Stimulated activated CD8-positive, alpha-beta memory T cell treated with anti-CD3 and anti-CD28 coated beads, Interleukin-7, amount 100 ng/mL, for 24 hours (primary cell): ENCODE measurements around the gene CCL14.
"Not testable (repeated sequence)": the region's sequence is repeated elsewhere in the genome, so short reads cannot be mapped to it uniquely, and the experiment has no call there.

Experiments
- DNase-seq: peaks from one replicate; pipeline ENCODE4 v3.0.0-alpha.2; 2020; ENCODE audit warnings: low read depth

Gene CCL14

DNA sequence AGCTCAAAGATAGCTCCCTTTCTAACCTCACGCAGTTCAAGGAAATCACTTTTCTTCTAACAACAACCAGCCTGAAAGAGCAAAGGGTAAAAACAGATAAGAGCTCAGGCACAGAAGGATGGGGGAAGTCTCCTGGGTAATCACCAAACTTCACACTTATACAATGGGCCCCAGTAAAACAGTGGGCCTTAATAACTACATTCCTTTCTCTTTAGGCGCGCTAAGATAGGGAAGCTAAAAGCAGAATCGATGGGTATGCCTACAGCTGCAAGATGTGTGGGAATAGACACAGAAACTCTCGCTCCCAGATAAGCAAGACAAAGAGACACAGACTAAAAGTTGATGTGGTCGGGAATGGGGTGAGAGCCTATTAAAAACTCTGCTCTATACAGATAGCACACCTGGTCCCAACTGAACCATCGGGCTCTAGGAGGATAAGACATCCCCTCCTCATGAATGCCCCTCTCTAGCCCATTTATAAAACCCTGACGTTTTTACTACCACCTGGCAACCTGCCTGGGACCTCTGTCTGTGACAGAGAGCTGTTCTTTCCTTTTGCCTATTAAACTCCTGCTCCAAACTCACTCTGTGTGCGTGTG, 43.8 kb downstream of the CCL14 start:
- no peak for DNase-seq

DNA sequence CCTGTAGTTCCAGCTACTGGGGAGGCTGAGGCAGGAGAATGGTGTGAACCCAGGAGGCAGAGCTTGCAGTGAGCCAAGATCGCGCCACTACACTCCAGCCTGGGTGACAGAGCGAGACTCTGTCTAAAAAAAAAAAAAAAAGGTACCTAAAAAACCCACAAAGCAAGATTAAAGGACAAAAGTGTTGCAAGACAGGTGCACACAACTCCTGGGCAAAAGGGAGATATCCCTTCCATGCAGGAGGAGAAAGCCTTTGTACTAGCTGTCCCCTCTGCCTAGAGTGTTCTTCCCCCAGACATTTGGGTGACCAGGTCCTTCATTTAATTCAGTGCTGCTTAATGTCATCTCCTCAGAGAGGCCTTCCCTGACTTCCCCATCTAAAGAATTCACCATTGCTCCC, 48.0 kb downstream of the CCL14 start:
- not testable (repeated sequence) for DNase-seq

DNA sequence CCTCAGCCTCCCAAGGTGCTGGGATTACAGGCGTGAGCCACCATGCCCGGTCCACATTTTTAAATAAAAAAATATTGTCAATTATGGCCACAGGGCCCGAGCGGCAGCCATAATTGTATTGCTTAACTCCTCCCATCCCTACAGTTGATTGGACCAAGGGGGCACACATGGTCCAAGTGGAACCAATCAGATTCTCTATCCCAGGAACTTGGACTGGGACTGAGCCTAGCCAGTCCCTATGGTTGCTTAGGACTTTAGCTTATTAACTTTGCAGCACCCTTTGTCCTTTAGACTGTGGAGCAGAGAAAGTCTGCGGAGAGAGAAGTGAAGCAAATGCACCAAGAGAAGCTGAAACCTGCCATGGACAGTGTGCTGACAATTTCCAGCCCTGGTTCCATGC, 50.5 kb downstream of the CCL14 start:
- no peak for DNase-seq

DNA sequence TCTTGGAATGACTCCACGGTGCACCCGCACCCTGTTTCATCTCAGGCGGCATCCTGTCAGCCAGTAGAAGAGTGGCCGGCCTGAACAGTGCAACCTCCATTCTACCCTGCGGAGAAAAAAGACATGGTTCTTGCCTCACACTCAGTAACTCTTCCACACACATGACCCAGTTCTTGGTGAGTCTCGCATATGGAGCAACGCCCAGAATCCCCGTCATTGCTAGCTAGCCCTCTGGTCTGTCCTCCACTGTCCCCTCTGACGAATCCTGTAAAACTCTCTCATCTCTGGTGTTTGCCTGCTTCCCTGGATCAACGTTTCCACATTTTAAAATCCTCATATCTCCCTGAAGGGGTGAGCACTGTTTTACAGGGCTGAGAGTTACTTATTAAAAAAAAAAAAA, 51.8 kb downstream of the CCL14 start:
- DNase-seq = no peak
